ENCODE results near the gene AASDH. TPM values are rescaled to one million over a fixed set of nuclear protein-coding genes. Genes with fewer than 3 reads are reported as not detected.

The AASDH gene
- total RNA-seq, 1 donor = 16.6 TPM

DNA sequence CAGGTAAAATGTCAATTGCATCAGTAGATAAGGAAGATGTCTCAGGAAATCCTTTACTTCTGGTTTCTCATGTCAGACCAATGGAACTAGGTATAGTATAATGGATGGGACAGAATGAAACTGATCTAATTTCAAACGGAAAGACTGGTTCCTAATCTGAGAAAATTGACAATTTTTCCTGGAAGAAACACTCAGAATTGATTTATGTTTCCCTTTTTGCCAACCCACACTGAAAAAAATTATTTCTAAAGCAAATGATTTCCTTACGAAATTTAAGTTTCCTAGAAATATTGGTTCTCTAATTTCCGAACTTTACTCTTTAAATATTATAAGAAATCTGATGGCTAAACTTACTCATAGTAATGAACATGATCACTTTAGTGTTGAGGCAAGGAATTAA lies 29.1 kb upstream of the AASDH start:
- Histone ChIP-seq H2AFZ (ENCODE audit: low read length) (peak overlapping the region; percentile 19), H3K27ac (ENCODE audit: low read depth, low read length) (peak overlapping the region; percentile 27), H3K4me1 (ENCODE audit: insufficient read depth, low read length) (peaks cover 6% of the 10 kb centered on the region), H3K4me3 (ENCODE audit: insufficient read depth, low read length) (no peak overlapping the region), H3K79me2 (ENCODE audit: insufficient read depth, low read length) (peaks cover 54% of the 10 kb centered on the region), H3K9me3 (ENCODE audit: low read depth, low read length) (no peaks in the 10 kb centered on the region), H3K27me3 (ENCODE audit: insufficient read depth, low read length) (no peaks in the 10 kb centered on the region), H4K20me1 (ENCODE audit: insufficient read depth, low read length) (no peaks in the 10 kb centered on the region), H3K36me3 (ENCODE audit: insufficient read depth, low read length) (no peaks in the 10 kb centered on the region), H3K4me2 (ENCODE audit: insufficient read depth, low read length) (no peak overlapping the region)
- DNase-seq (ENCODE audit: insufficient read length, low spot score, missing footprints) = no peak
- TF ChIP-seq, protein P1, sequence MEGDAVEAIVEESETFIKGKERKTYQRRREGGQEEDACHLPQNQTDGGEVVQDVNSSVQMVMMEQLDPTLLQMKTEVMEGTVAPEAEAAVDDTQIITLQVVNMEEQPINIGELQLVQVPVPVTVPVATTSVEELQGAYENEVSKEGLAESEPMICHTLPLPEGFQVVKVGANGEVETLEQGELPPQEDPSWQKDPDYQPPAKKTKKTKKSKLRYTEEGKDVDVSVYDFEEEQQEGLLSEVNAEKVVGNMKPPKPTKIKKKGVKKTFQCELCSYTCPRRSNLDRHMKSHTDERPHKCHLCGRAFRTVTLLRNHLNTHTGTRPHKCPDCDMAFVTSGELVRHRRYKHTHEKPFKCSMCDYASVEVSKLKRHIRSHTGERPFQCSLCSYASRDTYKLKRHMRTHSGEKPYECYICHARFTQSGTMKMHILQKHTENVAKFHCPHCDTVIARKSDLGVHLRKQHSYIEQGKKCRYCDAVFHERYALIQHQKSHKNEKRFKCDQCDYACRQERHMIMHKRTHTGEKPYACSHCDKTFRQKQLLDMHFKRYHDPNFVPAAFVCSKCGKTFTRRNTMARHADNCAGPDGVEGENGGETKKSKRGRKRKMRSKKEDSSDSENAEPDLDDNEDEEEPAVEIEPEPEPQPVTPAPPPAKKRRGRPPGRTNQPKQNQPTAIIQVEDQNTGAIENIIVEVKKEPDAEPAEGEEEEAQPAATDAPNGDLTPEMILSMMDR (IDR thresholded peaks at IDR 0.05; ENCODE audit: extremely low read depth, low read depth, low read length) = no peak

DNA sequence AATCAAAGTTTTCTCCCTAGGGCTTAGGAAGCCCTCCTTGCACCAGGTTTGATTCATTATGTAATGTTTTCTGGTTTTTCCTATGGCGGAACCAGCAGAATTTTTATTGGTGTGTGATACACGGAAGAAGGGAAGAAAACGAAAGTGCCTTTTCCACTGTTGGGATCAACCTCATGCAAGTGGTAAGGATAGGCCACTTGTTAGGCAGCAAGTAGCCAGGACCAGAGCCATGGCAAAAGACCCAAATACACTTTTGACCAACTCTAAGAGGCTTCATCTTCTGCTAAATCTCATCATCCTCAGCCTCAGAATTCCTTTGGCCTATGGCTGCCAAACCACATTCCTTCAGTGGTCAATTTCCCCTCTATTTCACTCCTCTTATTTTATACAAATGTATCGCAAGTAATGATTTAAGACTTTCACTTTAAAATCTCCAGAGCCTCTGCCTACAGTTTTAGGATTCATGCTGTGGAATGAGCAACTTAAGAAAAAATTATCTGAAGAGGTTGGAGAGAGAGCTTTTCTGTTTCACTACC lies 26.9 kb upstream of the AASDH start:
- Histone ChIP-seq H2AFZ (ENCODE audit: low read length) (peak overlapping the region; percentile 80), H3K4me2 (ENCODE audit: insufficient read depth, low read length) (peak overlapping the region; percentile 87), H3K27ac (ENCODE audit: low read depth, low read length) (peak overlapping the region; percentile 79), H3K4me1 (ENCODE audit: insufficient read depth, low read length) (peaks cover 22% of the 10 kb centered on the region), H3K27me3 (ENCODE audit: insufficient read depth, low read length) (no peaks in the 10 kb centered on the region), H3K79me2 (ENCODE audit: insufficient read depth, low read length) (peaks cover 45% of the 10 kb centered on the region), H4K20me1 (ENCODE audit: insufficient read depth, low read length) (no peaks in the 10 kb centered on the region), H3K9me3 (ENCODE audit: low read depth, low read length) (no peaks in the 10 kb centered on the region), H3K36me3 (ENCODE audit: insufficient read depth, low read length) (no peaks in the 10 kb centered on the region), H3K4me3 (ENCODE audit: insufficient read depth, low read length) (peak overlapping the region; percentile 66)
- TF ChIP-seq, protein P1 (IDR thresholded peaks at IDR 0.05; ENCODE audit: extremely low read depth, low read depth, low read length) = no peak
- DNase-seq (ENCODE audit: insufficient read length, low spot score, missing footprints) = peak; percentile 69

DNA sequence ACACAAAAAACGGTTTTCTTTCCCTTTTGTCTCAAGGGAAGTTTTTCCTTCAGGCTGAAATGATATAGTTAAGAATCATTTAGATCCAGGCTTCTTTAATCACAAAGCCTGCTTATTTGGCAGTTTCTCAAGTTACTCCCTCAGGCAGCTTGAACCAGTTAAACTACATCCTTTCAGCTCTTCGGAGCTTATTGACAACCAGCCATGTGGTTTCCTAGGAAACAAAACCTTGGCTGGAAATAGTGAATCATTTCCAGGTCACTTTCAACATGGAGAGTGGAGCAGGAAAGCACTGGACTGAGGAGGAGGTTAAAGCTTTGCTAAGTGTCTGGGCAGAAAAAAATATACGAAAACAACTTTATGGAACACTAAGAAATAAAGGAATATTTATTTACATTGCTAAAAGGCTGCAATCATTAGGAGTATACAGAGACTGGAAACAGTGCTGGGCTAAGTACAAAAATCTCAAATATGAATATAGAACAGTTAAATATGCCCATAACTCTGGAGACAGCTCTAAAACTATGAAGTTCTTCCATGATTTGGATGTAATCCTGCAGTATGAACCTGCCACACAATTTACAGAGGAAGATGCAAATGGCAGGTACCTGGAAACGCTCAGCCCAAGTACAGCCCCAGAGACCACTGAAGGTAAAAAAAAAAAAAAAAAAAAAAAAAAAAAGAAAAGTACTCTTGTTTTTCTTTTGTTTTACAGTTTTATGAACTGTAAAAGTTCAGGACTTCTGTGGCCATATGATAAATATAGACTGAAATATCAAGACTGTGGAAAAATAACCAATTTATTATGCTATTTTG lies 23.2 kb upstream of the AASDH start:
- Histone ChIP-seq H3K27ac (ENCODE audit: low read depth, low read length) (peak overlapping the region; percentile 84), H3K27me3 (ENCODE audit: insufficient read depth, low read length) (no peaks in the 10 kb centered on the region), H4K20me1 (ENCODE audit: insufficient read depth, low read length) (no peaks in the 10 kb centered on the region), H3K4me1 (ENCODE audit: insufficient read depth, low read length) (peaks cover 22% of the 10 kb centered on the region), H3K9me3 (ENCODE audit: low read depth, low read length) (no peaks in the 10 kb centered on the region), H2AFZ (ENCODE audit: low read length) (peak overlapping the region; percentile 45), H3K79me2 (ENCODE audit: insufficient read depth, low read length) (peaks cover 31% of the 10 kb centered on the region), H3K36me3 (ENCODE audit: insufficient read depth, low read length) (peaks cover 7% of the 10 kb centered on the region), H3K4me3 (ENCODE audit: insufficient read depth, low read length) (peak overlapping the region; percentile 53), H3K4me2 (ENCODE audit: insufficient read depth, low read length) (peak overlapping the region; percentile 83)
- DNase-seq (ENCODE audit: insufficient read length, low spot score, missing footprints) = peak; percentile 85
- TF ChIP-seq, protein P1 (IDR thresholded peaks at IDR 0.05; ENCODE audit: extremely low read depth, low read depth, low read length) = no peak

DNA sequence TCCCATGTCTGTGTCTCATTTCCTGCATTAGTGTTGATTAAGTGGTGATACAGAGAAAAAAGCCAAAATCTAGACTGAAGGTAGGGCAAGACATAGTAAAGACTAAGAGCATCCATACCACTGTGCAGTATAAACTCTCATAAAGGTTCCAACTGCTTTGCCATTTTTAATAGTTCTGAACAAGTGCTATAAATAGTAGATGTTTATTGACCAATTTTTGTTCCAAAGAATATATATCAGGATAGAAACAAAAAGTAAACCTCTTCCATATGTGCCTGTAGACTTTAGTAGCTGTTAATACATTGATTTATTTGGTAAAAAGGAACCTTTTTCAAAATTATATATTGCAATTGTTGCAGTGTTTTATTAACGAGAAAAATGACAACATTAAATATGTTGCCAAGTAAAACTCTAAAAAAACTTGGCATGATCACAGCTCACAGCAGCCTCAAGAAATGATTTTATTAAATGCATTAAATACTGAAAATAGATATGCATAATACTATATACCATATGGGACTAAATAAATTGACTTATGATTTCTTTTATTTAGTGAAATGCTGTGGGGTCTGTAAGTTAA lies 22.3 kb upstream of the AASDH start:
- peak overlapping the region; percentile 46 for H3K4me3 ChIP-seq (ENCODE audit: insufficient read depth, low read length)
- TF ChIP-seq, protein P1 (IDR thresholded peaks at IDR 0.05; ENCODE audit: extremely low read depth, low read depth, low read length) = no peak
- peak overlapping the region; percentile 84 for H3K27ac ChIP-seq (ENCODE audit: low read depth, low read length)
- no peaks in the 10 kb centered on the region for H3K27me3 ChIP-seq (ENCODE audit: insufficient read depth, low read length)
- peaks cover 18% of the 10 kb centered on the region for H3K4me1 ChIP-seq (ENCODE audit: insufficient read depth, low read length)
- peaks cover 31% of the 10 kb centered on the region for H3K79me2 ChIP-seq (ENCODE audit: insufficient read depth, low read length)
- no peaks in the 10 kb centered on the region for H3K9me3 ChIP-seq (ENCODE audit: low read depth, low read length)
- H3K4me2 ChIP-seq (ENCODE audit: insufficient read depth, low read length) = peak overlapping the region; percentile 83
- H2AFZ ChIP-seq (ENCODE audit: low read length) = peak overlapping the region; percentile 56
- no peak for DNase-seq (ENCODE audit: insufficient read length, low spot score, missing footprints)
- no peaks in the 10 kb centered on the region for H4K20me1 ChIP-seq (ENCODE audit: insufficient read depth, low read length)
- peaks cover 7% of the 10 kb centered on the region for H3K36me3 ChIP-seq (ENCODE audit: insufficient read depth, low read length)
